H1 (cell line): ENCODE results near the gene KCTD17. TPM values are rescaled to one million over a fixed set of nuclear protein-coding genes. Genes with fewer than 3 reads are reported as not detected.

Experiments used
- CTCF ChIA-PET: fragments of 300-600 bp; sonication (Branson Sonifier 250); formaldehyde crosslinking; loops from one replicate; lab custom pipeline; 2021; ENCODE audit not compliant: partially characterized antibody; lab: Charles Lee
- POLR2A ChIA-PET: fragments of 300-600 bp; sonication (Branson Sonifier 250); formaldehyde crosslinking; loops from one replicate; lab custom pipeline; 2021; ENCODE audit warnings: inconsistent platforms; ENCODE audit not compliant: partially characterized antibody; lab: Charles Lee
- DNase-seq, 2 experiments: peaks; one replicate each; pipeline versions ENCODE4 v3.0.0 to v3.0.0-alpha.2; 2010 to 2022; ENCODE audit warnings: low spot score in 2 of 2, low read depth in 1 of 2, mixed read lengths in 1 of 2
- FAIRE-seq: peaks from 2 replicates; lab custom pipeline; 2011; peaks lifted over from hg19 to GRCh38; lab: Jason Lieb, UNC
- H2AFZ ChIP-seq: 2 replicates; pipeline ENCODE4 v1.8.1; 2012; ENCODE audit warnings: low read length, inconsistent platforms
- H2AK5ac ChIP-seq: 2 replicates; pipeline ENCODE4 v1.6.1; 2013; ENCODE audit warnings: low read depth, low read length
- H2BK120ac ChIP-seq: replicated peaks from 2 replicates; pipeline ENCODE3; 2013; ENCODE audit warnings: low read depth, low read length, inconsistent platforms
- H2BK12ac ChIP-seq: 2 replicates; pipeline ENCODE4 v1.6.1; 2013; ENCODE audit warnings: low read depth, low read length
- H2BK15ac ChIP-seq: 2 replicates; pipeline ENCODE4 v1.6.1; 2013; ENCODE audit warnings: low read length
- H2BK20ac ChIP-seq: 2 replicates; pipeline ENCODE4 v1.6.1; 2013; ENCODE audit warnings: low read length
- H2BK5ac ChIP-seq: 2 replicates; pipeline ENCODE4 v1.6.1; 2013; ENCODE audit warnings: low read depth, low read length
- H3K14ac ChIP-seq: 2 replicates; pipeline ENCODE4 v1.6.1; 2013; ENCODE audit warnings: inconsistent platforms; ENCODE audit not compliant: insufficient read length
- H3K18ac ChIP-seq: 2 replicates; pipeline ENCODE4 v1.6.1; 2013; ENCODE audit warnings: low read length; ENCODE audit errors: extremely low read depth
- H3K23ac ChIP-seq: 2 replicates; pipeline ENCODE4 v1.6.1; 2013; ENCODE audit warnings: inconsistent platforms; ENCODE audit not compliant: insufficient read length
- H3K23me2 ChIP-seq: 2 replicates; pipeline ENCODE4 v1.6.1; 2013; ENCODE audit warnings: low read depth, low read length
- H3K27ac ChIP-seq: 2 replicates; pipeline ENCODE4 v1.6.1; 2011; ENCODE audit warnings: low read depth, low read length, inconsistent platforms
- H3K27me3 ChIP-seq, 4 experiments: replicated peaks in 1 of 4; 1 replicate in 1 of 4; 2 replicates in 3 of 4; pipeline versions ENCODE4 v1.6.1 to v1.8.1; 2011 to 2013; ENCODE audit warnings: low read length in 3 of 4, mild to moderate bottlenecking in 3 of 4, inconsistent platforms in 2 of 4, mixed read lengths in 2 of 4, moderate library complexity in 1 of 4; ENCODE audit not compliant: control insufficient read depth in 3 of 4, insufficient read depth in 3 of 4; ENCODE audit errors: extremely low read depth in 1 of 4
- H3K36me3 ChIP-seq, 4 experiments: 2 replicates each; pipeline versions ENCODE4 v1.6.1 to v1.8.1; 2011 to 2013; ENCODE audit warnings: mild to moderate bottlenecking in 4 of 4, low read length in 3 of 4, moderate library complexity in 2 of 4, control low read depth in 1 of 4, inconsistent platforms in 1 of 4; ENCODE audit not compliant: insufficient read depth in 4 of 4, control insufficient read depth in 2 of 4
- H3K4ac ChIP-seq: replicated peaks from 2 replicates; pipeline ENCODE3; 2013; ENCODE audit warnings: low read length, low read depth, mixed read lengths, inconsistent platforms; ENCODE audit not compliant: insufficient read length
- H3K4me1 ChIP-seq, 4 experiments: replicated peaks in 1 of 4; 1 replicate in 1 of 4; 2 replicates in 3 of 4; pipeline versions ENCODE4 v1.6.1 to v1.8.1; 2011 to 2013; ENCODE audit warnings: low read length in 3 of 4, inconsistent platforms in 2 of 4, mixed read lengths in 1 of 4; ENCODE audit not compliant: insufficient read depth in 4 of 4, control insufficient read depth in 3 of 4
- H3K4me2 ChIP-seq, 2 experiments: 2 replicates each; pipeline versions ENCODE4 v1.6.1 to v1.8.1; 2011 to 2013; ENCODE audit warnings: low read depth in 2 of 2, low read length in 2 of 2, control low read depth in 1 of 2, inconsistent platforms in 1 of 2, mild to moderate bottlenecking in 1 of 2; ENCODE audit not compliant: insufficient read depth in 1 of 2
- H3K4me3 ChIP-seq, 4 experiments: fragments of 200-600, 300-600 bp in 1 of 4; sonication (generic), shearing (Covaris generic), sonication (Bioruptor Twin) in 1 of 4; 2 replicates each; pipeline versions ENCODE4 v1.5.1 to v1.8.1; 2011 to 2016; ENCODE audit warnings: low read length in 4 of 4, low read depth in 3 of 4, control low read depth in 2 of 4, inconsistent platforms in 2 of 4, mild to moderate bottlenecking in 2 of 4, mixed read lengths in 1 of 4, moderate library complexity in 1 of 4; ENCODE audit not compliant: insufficient read depth in 2 of 4; ENCODE audit errors: extremely low read depth in 1 of 4
- H3K56ac ChIP-seq: replicated peaks from 2 replicates; pipeline ENCODE3; 2013; ENCODE audit warnings: low read depth, mild to moderate bottlenecking, mixed read lengths, low read length, inconsistent platforms; ENCODE audit not compliant: insufficient read length
- H3K79me1 ChIP-seq: 2 replicates; pipeline ENCODE4 v1.6.1; 2013; ENCODE audit warnings: low read depth, low read length, control low read depth
- H3K79me2 ChIP-seq, 2 experiments: 2 replicates each; pipeline versions ENCODE4 v1.6.1 to v1.8.1; 2012 to 2013; ENCODE audit warnings: low read length in 2 of 2, mild to moderate bottlenecking in 2 of 2, inconsistent platforms in 1 of 2; ENCODE audit not compliant: insufficient read depth in 2 of 2, control insufficient read depth in 1 of 2
- H3K9ac ChIP-seq, 4 experiments: replicated peaks in 1 of 4; 1 replicate in 1 of 4; 2 replicates in 3 of 4; pipeline versions ENCODE4 v1.6.1 to v1.8.1; 2011 to 2013; ENCODE audit warnings: low read depth in 3 of 4, low read length in 3 of 4, control low read depth in 2 of 4, mild to moderate bottlenecking in 2 of 4, moderate library complexity in 2 of 4, inconsistent platforms in 1 of 4; ENCODE audit errors: extremely low read depth in 1 of 4
- H3K9me3 ChIP-seq, 2 experiments: 2 replicates each; pipeline versions ENCODE4 v1.6.1 to v1.8.1; 2012 to 2013; ENCODE audit warnings: mild to moderate bottlenecking in 2 of 2, moderate library complexity in 2 of 2, control low read depth in 1 of 2, inconsistent platforms in 1 of 2, low read depth in 1 of 2, low read length in 1 of 2, mixed read lengths in 1 of 2; ENCODE audit not compliant: insufficient read depth in 2 of 2
- H4K20me1 ChIP-seq, 2 experiments: replicated peaks in 1 of 2; 2 replicates each; pipeline versions ENCODE3 to v1.8.1; 2011 to 2013; ENCODE audit warnings: inconsistent platforms in 2 of 2, low read length in 2 of 2, mild to moderate bottlenecking in 1 of 2; ENCODE audit not compliant: insufficient read depth in 2 of 2, control insufficient read depth in 1 of 2
- H4K5ac ChIP-seq: 2 replicates; pipeline ENCODE4 v1.6.1; 2013; ENCODE audit warnings: low read length, low read depth, mixed read lengths, inconsistent platforms; ENCODE audit not compliant: insufficient read length
- H4K8ac ChIP-seq: 2 replicates; pipeline ENCODE4 v1.8.0; 2013; ENCODE audit warnings: mild to moderate bottlenecking, moderate library complexity, low read length, inconsistent platforms; ENCODE audit not compliant: insufficient read depth; ENCODE audit errors: extremely low read depth
- H4K91ac ChIP-seq: replicated peaks from 2 replicates; pipeline ENCODE3; 2013; ENCODE audit warnings: low read length, mixed read lengths, inconsistent platforms; ENCODE audit not compliant: insufficient read length
- GTF2F1 ChIP-seq: IDR thresholded peaks from 2 replicates; pipeline ENCODE4 v1.6.1; 2012; ENCODE audit warnings: low read depth, low read length, improper control_type of control experiment, borderline replicate concordance
- MAFK ChIP-seq: IDR thresholded peaks from 2 replicates; pipeline ENCODE4 v1.6.1; 2012; ENCODE audit warnings: low read depth, mild to moderate bottlenecking, improper control_type of control experiment, low read length
- RAD21 ChIP-seq, 2 experiments: IDR thresholded peaks in 1 of 2; conservative IDR thresholded peaks in 1 of 2; 2 replicates each; pipeline ENCODE4 v1.6.1; 2011; ENCODE audit warnings: low read depth in 2 of 2, low read length in 2 of 2, improper control_type of control experiment in 1 of 2, inconsistent platforms in 1 of 2, mild to moderate bottlenecking in 1 of 2, moderate library complexity in 1 of 2
- SAP30 ChIP-seq: fragments of 300-600 bp; sonication (generic); IDR thresholded peaks from 2 replicates; pipeline ENCODE4 v1.7.1; 2012; ENCODE audit warnings: low read length, moderate library complexity, mild to moderate bottlenecking, inconsistent platforms; ENCODE audit not compliant: insufficient read depth, insufficient replicate concordance
- SUZ12 ChIP-seq: fragments of 200-600 bp; sonication (generic); IDR thresholded peaks from 2 replicates; pipeline ENCODE4 v1.6.1; 2012; ENCODE audit warnings: mild to moderate bottlenecking, inconsistent platforms, low read length, moderate library complexity, mixed read lengths
- TCF12 ChIP-seq: IDR thresholded peaks from 2 replicates; pipeline ENCODE4 v1.6.1; 2011; ENCODE audit warnings: low read depth, mild to moderate bottlenecking, low read length
- TEAD4 ChIP-seq: IDR thresholded peaks from 2 replicates; pipeline ENCODE4 v1.6.1; 2012; ENCODE audit warnings: low read depth, low read length, inconsistent platforms, mixed read lengths
- WGBS, 2 experiments: shearing (Covaris generic) in 1 of 2; methylation state at CpG; one replicate each; pipeline versions ENCODE4 v1.1.6 to v1.1.7; 2013 to 2015; ENCODE audit warnings: low lambda C conversion rate in 2 of 2, mixed read lengths in 2 of 2, inconsistent platforms in 1 of 2, low coverage in 1 of 2, missing lambda C conversion rate in 1 of 2; ENCODE audit not compliant: insufficient replicate concordance in 2 of 2, insufficient coverage in 1 of 2, insufficient read length in 1 of 2; ENCODE audit errors: extremely low coverage in 1 of 2, missing lambda C conversion rate in 1 of 2; 5-methylcytosine and 5-hydroxymethylcytosine counted together
- polyA plus RNA-seq, 7 experiments: library from polyadenylated mRNA; depleted of rRNA in 3 of 7; stranded (reverse) in 5 of 7; unstranded in 2 of 7; fragments of >200 nt in 5 of 7; fragments of 200-250 nt in 2 of 7; gene quantifications; 1 replicate in 5 of 7; 2 replicates in 1 of 7; 4 replicates in 1 of 7; pipeline versions ENCODE4 v1.2.1 to v1.2.3, GENCODE V29; 2011 to 2013; ENCODE audit warnings: missing spikeins in 2 of 7, mixed read lengths in 2 of 7
- total RNA-seq: library from RNA; stranded (reverse); fragmentation: NEBNext Ultra II Directional; extraction: Animal tissue kit (Norgen Biotek cat#: 25700); gene quantifications from 2 replicates; pipeline ENCODE4 v1.2.1, GENCODE V29; 2021

The KCTD17 gene
- total and polyA plus RNA-seq, 2 of the 8 experiments (the other 6 are each of a cell fraction or from before 2014, with no cell fraction given): 39.4 to 44.0 TPM

GRCh38 chr22:37069319-37069718 is 17.8 kb downstream of the KCTD17 start:
- H3K4me2 ChIP-seq: peak overlapping the region; percentile 60 to 92
- H3K79me1 ChIP-seq: no peaks in the 10 kb centered on the region
- H3K27ac ChIP-seq: no peak overlapping the region
- peaks cover 0 to 15% of the 10 kb centered on the region in 2 experiments for H4K20me1 ChIP-seq
- H2BK12ac ChIP-seq: peak overlapping the region; percentile 75; the same call in 1 of the 2 replicates
- ChIA-PET POLR2A (interaction anchor here (0.8 to 1.8 kb wide), 4 partner anchors 10 to 114 kb away, joined by 3 to 4 read pairs (median 4); partner anchors contain the start of gene IL2RB), CTCF (interaction anchor here (0.8 to 1.8 kb wide), 5 partner anchors 9 to 130 kb away, joined by 3 to 9 read pairs (median 4); no protein-coding TSS in a partner anchor)
- H2BK15ac ChIP-seq: no peak overlapping the region
- no peaks in the 10 kb centered on the region for H3K36me3 ChIP-seq
- H2BK5ac ChIP-seq: no peak overlapping the region
- no peak overlapping the region for H2AFZ ChIP-seq
- H4K8ac ChIP-seq: no peak overlapping the region
- H3K4me1 ChIP-seq: peaks cover 2 to 12% (median 5%) of the 10 kb centered on the region in 4 experiments; a peak in 4 of 7 replicates
- H4K5ac ChIP-seq: no peak overlapping the region
- no peak overlapping the region for H2BK120ac ChIP-seq
- H3K23me2 ChIP-seq: peaks cover 19% of the 10 kb centered on the region; the same call in 1 of the 2 replicates
- FAIRE-seq (no peak), DNase-seq (no peak)
- no peak overlapping the region for H3K23ac ChIP-seq
- H3K79me2 ChIP-seq: no peaks in the 10 kb centered on the region
- TF ChIP-seq SUZ12 (0 out of 2 replicates have a peak, but pooled peaks have one; percentile 18), TCF12 (no peak), TEAD4 (no peak), MAFK (no peak), GTF2F1 (no peak), SAP30 (no peak), RAD21 (IDR thresholded peaks at IDR 0.05 in 1 of 2, conservative IDR thresholded peaks at IDR 0.05 in 1 of 2; ENCODE audit: low read depth in 2 of 2, low read length in 2 of 2) (no peak)
- H3K27me3 ChIP-seq: peaks cover 14 to 63% (median 58%) of the 10 kb centered on the region in 4 experiments
- H3K4ac ChIP-seq: no peak overlapping the region
- H4K91ac ChIP-seq: no peak overlapping the region
- no peak overlapping the region for H2BK20ac ChIP-seq
- WGBS, 2 experiments: 72% methylated on average over 6 of the region's 11 CpGs; no CpG with 5 or more reads in 1 of the 2 experiments
- no peak overlapping the region for H3K14ac ChIP-seq
- H2AK5ac ChIP-seq: no peak overlapping the region
- H3K56ac ChIP-seq: no peak overlapping the region
- no peak overlapping the region for H3K18ac ChIP-seq
- H3K9me3 ChIP-seq: peaks cover 0 to 3% of the 10 kb centered on the region in 2 experiments; a peak in 2 of 4 replicates
- H3K9ac ChIP-seq: no peak overlapping the region
- H3K4me3 ChIP-seq: peak overlapping the region in 2 of 4 experiments; percentile 31 to 55; a peak in 3 of 8 replicates
